ENCODE results near the gene SPTBN2.

SPTBN2 gene

GRCh38 chr11:66674964-66675602 lies 53.9 kb downstream of the SPTBN2 start:
- in situ Hi-C loops (cut with HindIII; ENCODE audit: low pct_ligation_motif_present, low sequenced_read_pairs), result no loop called here
- Histone ChIP-seq H3K4me3 (ENCODE audit: low read depth, low read length) (no peak overlapping the region), H3K36me3 (replicated peaks) (peaks cover 6% of the 10 kb centered on the region), H3K27me3 (replicated peaks) (no peaks in the 10 kb centered on the region), H3K27ac (no peak overlapping the region)
- no peak for DNase-seq
- no peak for TF ChIP-seq CTCF (IDR thresholded peaks at IDR 0.05; ENCODE audit: low read depth, low read length, missing control alignments)

DNA sequence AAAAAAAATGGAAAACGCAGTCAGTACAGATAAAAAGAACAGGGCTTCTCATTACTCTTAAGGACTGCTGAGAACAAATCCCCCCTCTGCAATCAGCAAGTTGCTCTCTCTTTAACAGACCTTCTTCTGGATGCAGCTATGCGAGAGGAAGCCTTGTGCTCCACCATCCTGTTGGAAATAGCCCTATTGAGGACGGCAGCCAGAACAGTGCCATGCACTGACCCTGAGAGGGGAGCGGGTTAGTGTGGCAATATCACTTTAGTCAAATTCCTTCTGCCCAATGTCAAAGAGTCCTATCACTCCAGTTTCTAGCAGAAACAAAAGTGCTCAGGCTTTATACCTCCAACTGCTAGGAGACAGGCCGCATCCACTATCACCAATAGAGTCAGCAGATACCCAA lies 58.2 kb downstream of the SPTBN2 start:
- TF ChIP-seq CTCF (IDR thresholded peaks at IDR 0.05; ENCODE audit: low read depth, low read length, missing control alignments), result no peak
- in situ Hi-C loops (cut with HindIII; ENCODE audit: low pct_ligation_motif_present, low sequenced_read_pairs), result no loop called here

GRCh38 chr11:66665369-66665768 lies 63.6 kb downstream of the SPTBN2 start:
- no peak overlapping the region for H3K27ac ChIP-seq
- no peak for DNase-seq
- in situ Hi-C loops (cut with HindIII; ENCODE audit: low pct_ligation_motif_present, low sequenced_read_pairs), result no loop called here
- H3K4me3 ChIP-seq (ENCODE audit: low read depth, low read length), result no peak overlapping the region
- H3K27me3 ChIP-seq (replicated peaks), result no peaks in the 10 kb centered on the region
- H3K36me3 ChIP-seq (replicated peaks), result peaks cover 49% of the 10 kb centered on the region
- TF ChIP-seq CTCF (IDR thresholded peaks at IDR 0.05; ENCODE audit: low read depth, low read length, missing control alignments), result no peak

More for the DNA sequence above, 58.2 kb downstream of the SPTBN2 start:
- Histone ChIP-seq H3K4me3 (ENCODE audit: low read depth, low read length) (no peak overlapping the region), H3K27ac (no peak overlapping the region), H3K27me3 (replicated peaks) (no peaks in the 10 kb centered on the region), H3K36me3 (replicated peaks) (peaks cover 26% of the 10 kb centered on the region)
- no peak for DNase-seq

DNA sequence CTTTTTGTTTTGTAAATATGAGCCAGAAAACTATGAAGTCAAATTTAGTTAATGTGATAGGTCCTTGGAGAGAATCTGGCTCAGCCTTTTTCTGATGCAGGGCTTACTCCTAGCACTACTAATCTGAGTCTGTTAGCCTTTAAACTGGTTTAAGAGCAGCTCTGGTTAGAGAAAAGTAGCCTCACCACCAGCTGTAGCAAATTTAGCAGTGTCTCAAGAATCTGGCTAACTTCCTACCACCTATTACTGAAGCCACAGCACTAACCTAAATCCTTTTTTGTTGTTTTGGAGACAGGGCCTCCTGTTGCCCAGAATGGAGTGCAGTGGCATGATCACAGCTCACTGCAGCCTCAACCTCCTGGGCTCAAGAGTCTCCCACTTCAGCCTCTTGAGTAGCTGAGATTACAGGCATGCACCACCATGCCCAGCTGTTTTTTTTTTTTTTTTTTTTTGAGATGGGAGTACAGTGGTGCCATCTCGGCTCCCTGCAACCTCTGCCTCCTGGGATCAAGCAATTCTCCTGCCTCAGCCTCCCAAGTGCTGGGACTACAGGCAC lies 65.2 kb downstream of the SPTBN2 start:
- H3K36me3 ChIP-seq (replicated peaks), result peaks cover 49% of the 10 kb centered on the region
- H3K27me3 ChIP-seq (replicated peaks), result no peaks in the 10 kb centered on the region
- no peak for DNase-seq
- TF ChIP-seq CTCF (IDR thresholded peaks at IDR 0.05; ENCODE audit: low read depth, low read length, missing control alignments), result no peak
- in situ Hi-C loops (cut with HindIII; ENCODE audit: low pct_ligation_motif_present, low sequenced_read_pairs), result no loop called here
- no peak overlapping the region for H3K27ac ChIP-seq
- no peak overlapping the region for H3K4me3 ChIP-seq (ENCODE audit: low read depth, low read length)

- Histone ChIP-seq H3K4me3 (ENCODE audit: low read depth, low read length) (no peak overlapping the region), H3K36me3 (replicated peaks) (peaks cover 23% of the 10 kb centered on the region), H3K27me3 (replicated peaks) (no peaks in the 10 kb centered on the region), H3K27ac (no peak overlapping the region)
- in situ Hi-C loops (cut with HindIII; ENCODE audit: low pct_ligation_motif_present, low sequenced_read_pairs), result no loop called here
- no peak for DNase-seq
- TF ChIP-seq CTCF (IDR thresholded peaks at IDR 0.05; ENCODE audit: low read depth, low read length, missing control alignments), result no peak
Measured at GRCh38 chr11:66659763-66660162, 69.3 kb downstream of the SPTBN2 start.

DNA sequence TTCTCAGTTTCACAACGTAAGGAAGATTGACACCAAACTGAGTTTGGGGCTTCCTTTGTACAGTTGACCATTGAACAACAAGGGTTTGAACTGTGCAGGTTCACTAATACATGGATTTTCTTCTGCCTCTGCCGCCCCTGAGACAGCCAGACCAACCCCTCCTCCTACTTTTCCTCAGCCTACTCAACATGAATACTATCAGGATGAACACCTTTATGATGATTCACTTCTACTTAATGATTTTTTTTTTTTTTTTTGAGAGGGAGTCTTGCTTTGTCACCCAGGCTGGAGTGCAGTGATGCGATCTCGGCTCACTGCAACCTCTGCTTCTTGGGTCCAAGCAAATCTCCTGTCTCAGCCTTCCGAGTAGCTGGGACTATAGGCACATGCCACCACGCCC lies 75.9 kb downstream of the SPTBN2 start:
- Histone ChIP-seq H3K27me3 (replicated peaks) (no peaks in the 10 kb centered on the region), H3K4me3 (ENCODE audit: low read depth, low read length) (no peak overlapping the region), H3K27ac (no peak overlapping the region), H3K36me3 (replicated peaks) (peaks cover 13% of the 10 kb centered on the region)
- no peak for DNase-seq
- TF ChIP-seq CTCF (IDR thresholded peaks at IDR 0.05; ENCODE audit: low read depth, low read length, missing control alignments), result no peak
- in situ Hi-C loops (cut with HindIII; ENCODE audit: low pct_ligation_motif_present, low sequenced_read_pairs), result no loop called here
